ENCODE results near the gene LUC7L3. TPM values are rescaled to one million over a fixed set of nuclear protein-coding genes. Genes with fewer than 3 reads are reported as not detected.
A peak's percentile ranks its signal among the peaks of the same experiment; 100 is the strongest.

LUC7L3 gene
- total and polyA plus RNA-seq, 2 of the 13 experiments (the other 11 are each of a cell fraction or from before 2014, with no cell fraction given), result 108 to 120 TPM

DNA sequence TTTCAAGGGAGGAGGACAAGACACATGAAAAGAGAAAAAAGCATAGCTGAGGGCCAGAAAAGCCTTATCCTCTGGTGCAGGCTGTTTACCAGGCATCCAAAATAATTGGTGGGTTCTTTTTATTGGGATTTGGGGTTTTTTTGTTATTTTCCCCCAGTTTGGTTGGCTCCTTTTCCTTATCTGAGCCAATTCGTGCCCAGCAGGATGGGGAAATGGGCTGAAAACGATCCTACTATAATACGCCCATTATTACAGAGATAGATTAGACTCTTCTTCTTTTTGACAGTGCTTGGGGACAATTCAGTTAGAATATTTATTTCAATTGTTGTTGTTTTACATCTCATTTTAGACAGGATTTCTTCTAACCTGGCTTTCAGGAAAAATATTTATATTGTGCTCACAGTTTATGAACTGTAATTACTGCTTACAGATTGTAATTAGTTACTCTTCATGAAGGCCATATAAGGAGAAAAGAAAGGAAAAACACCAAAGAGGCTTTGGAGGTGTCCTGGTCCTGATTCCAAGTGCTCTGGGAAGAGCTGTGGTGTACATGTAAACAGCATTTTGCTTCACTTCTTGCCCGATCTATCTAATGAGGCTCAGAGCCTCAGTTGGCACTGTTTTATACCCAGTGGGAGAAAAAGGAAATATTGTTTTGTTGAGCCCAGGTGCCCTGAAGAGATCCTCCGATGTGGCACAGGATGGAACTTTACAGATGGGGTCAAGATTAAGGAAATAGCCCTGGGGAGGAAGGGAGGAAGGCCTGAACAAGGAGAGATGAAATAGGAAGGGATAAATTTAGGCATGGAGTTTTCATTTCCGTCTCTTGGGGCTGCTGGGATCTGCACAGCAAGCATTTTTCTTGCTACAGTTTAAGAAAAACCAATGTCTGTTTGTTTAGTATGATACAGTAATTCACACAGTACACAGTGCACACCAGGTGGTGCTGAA lies 11.1 kb upstream of the LUC7L3 start (continued):
- TF ChIP-seq YEATS2 (CRISPR knock-in tag; IDR thresholded peaks at IDR 0.05; ENCODE audit: borderline replicate concordance), result no peak
- TF ChIP-seq SIN3A (IDR thresholded peaks at IDR 0.05; ENCODE audit: borderline replicate concordance, low read depth, low read length), result no peak
- TF ChIP-seq ZBTB3 (CRISPR knock-in tag; IDR thresholded peaks at IDR 0.05; ENCODE audit: borderline replicate concordance, low read depth), result peak; percentile 62; the same call in 1 of the 2 replicates
- peak; percentile 6; the same call in 1 of the 2 replicates for TF ChIP-seq GATAD2A (CRISPR knock-in tag; IDR thresholded peaks at IDR 0.05)
- no peak for TF ChIP-seq ZNF605 (CRISPR knock-in tag; IDR thresholded peaks at IDR 0.05)
- TF ChIP-seq, protein P1, sequence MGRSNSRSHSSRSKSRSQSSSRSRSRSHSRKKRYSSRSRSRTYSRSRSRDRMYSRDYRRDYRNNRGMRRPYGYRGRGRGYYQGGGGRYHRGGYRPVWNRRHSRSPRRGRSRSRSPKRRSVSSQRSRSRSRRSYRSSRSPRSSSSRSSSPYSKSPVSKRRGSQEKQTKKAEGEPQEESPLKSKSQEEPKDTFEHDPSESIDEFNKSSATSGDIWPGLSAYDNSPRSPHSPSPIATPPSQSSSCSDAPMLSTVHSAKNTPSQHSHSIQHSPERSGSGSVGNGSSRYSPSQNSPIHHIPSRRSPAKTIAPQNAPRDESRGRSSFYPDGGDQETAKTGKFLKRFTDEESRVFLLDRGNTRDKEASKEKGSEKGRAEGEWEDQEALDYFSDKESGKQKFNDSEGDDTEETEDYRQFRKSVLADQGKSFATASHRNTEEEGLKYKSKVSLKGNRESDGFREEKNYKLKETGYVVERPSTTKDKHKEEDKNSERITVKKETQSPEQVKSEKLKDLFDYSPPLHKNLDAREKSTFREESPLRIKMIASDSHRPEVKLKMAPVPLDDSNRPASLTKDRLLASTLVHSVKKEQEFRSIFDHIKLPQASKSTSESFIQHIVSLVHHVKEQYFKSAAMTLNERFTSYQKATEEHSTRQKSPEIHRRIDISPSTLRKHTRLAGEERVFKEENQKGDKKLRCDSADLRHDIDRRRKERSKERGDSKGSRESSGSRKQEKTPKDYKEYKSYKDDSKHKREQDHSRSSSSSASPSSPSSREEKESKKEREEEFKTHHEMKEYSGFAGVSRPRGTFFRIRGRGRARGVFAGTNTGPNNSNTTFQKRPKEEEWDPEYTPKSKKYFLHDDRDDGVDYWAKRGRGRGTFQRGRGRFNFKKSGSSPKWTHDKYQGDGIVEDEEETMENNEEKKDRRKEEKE (IDR thresholded peaks at IDR 0.05), result no peak
- no peak for TF ChIP-seq AKAP8 (CRISPR knock-in tag; IDR thresholded peaks at IDR 0.05)
- TF ChIP-seq RBM39 (IDR thresholded peaks at IDR 0.05; ENCODE audit: low read depth, low read length, poor library complexity, severe bottlenecking), result no peak
- TF ChIP-seq, protein P2, sequence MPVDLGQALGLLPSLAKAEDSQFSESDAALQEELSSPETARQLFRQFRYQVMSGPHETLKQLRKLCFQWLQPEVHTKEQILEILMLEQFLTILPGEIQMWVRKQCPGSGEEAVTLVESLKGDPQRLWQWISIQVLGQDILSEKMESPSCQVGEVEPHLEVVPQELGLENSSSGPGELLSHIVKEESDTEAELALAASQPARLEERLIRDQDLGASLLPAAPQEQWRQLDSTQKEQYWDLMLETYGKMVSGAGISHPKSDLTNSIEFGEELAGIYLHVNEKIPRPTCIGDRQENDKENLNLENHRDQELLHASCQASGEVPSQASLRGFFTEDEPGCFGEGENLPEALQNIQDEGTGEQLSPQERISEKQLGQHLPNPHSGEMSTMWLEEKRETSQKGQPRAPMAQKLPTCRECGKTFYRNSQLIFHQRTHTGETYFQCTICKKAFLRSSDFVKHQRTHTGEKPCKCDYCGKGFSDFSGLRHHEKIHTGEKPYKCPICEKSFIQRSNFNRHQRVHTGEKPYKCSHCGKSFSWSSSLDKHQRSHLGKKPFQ (CRISPR knock-in tag; IDR thresholded peaks at IDR 0.05; ENCODE audit: insufficient replicate concordance), result no peak
- no peak; the same call in 1 of the 2 replicates for TF ChIP-seq PHF21A (CRISPR knock-in tag; IDR thresholded peaks at IDR 0.05)
- no peak for TF ChIP-seq ZNF879 (CRISPR knock-in tag; IDR thresholded peaks at IDR 0.05)
- no peak for TF ChIP-seq EEA1 (CRISPR knock-in tag; IDR thresholded peaks at IDR 0.05; ENCODE audit: borderline replicate concordance)
- TF ChIP-seq HNF1A (IDR thresholded peaks at IDR 0.05; ENCODE audit: low read depth), result 0 out of 2 replicates have a peak, but pooled peaks have one; percentile 8
- no peak for TF ChIP-seq HNF1A (CRISPR knock-in tag; IDR thresholded peaks at IDR 0.05; ENCODE audit: borderline replicate concordance)
- TF ChIP-seq MAZ (IDR thresholded peaks at IDR 0.05; ENCODE audit: borderline replicate concordance, low read depth, low read length), result no peak
- TF ChIP-seq MAZ (CRISPR knock-in tag; IDR thresholded peaks at IDR 0.05; ENCODE audit: low read depth), result no peak
- TF ChIP-seq, protein P3, sequence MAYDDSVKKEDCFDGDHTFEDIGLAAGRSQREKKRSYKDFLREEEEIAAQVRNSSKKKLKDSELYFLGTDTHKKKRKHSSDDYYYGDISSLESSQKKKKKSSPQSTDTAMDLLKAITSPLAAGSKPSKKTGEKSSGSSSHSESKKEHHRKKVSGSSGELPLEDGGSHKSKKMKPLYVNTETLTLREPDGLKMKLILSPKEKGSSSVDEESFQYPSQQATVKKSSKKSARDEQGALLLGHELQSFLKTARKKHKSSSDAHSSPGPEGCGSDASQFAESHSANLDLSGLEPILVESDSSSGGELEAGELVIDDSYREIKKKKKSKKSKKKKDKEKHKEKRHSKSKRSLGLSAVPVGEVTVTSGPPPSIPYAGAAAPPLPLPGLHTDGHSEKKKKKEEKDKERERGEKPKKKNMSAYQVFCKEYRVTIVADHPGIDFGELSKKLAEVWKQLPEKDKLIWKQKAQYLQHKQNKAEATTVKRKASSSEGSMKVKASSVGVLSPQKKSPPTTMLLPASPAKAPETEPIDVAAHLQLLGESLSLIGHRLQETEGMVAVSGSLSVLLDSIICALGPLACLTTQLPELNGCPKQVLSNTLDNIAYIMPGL (CRISPR knock-in tag; IDR thresholded peaks at IDR 0.05; ENCODE audit: borderline replicate concordance in 1 of 2, low read depth in 1 of 2), result peak in 1 of 2 experiments; percentile 24; a peak in 1 of 4 replicates
